HG03469 (cell line): ENCODE measurements around the gene SLIT1.

Experiments
- ATAC-seq: cut with Tn5 transposase; IDR thresholded peaks from one replicate; pipeline ENCODE4 v1.9.1; 2021; ENCODE audit warnings: mild to moderate bottlenecking, moderate library complexity, moderate number of reproducible peaks; ENCODE audit not compliant: unreplicated experiment

Gene SLIT1

DNA sequence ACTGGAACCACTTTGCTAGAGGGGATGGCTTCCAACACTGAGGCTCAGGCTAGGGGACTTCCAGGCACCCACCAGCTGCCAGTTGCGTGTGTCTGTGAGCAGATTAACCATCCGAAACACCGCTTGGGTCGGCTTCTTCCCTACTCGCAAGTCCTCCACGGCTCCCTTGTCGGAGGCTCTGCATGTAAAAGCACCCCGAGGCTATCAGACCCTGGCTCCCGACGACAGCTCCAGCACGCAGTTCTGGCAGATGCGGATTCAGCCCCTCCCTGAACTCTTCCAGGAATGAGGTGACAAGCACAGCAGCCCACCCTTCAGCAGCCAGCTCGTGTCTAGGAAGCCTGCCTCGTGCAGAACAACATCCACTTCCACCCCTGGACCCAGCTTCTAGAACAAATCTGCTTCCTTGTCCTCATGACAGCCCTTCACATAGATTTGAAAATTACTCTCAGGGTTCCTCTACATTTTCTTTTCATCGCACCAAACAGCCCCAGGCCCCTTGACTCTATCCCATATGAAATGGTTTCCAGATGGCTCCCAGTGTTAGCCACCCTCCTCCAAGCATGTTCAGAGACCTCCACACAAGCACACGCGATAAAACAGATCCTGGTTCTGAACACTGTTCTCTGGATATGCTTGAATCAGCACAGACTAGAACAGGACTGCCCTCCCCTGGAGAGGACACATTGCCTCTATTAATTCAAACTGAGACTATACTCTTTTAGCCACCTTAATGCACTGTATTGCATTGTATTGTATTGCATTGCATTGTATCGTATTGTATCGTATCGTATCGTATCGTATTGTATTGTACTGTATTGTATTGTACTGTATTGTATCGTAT lies 44.6 kb downstream of the SLIT1 start:
- ATAC-seq: no peak

DNA sequence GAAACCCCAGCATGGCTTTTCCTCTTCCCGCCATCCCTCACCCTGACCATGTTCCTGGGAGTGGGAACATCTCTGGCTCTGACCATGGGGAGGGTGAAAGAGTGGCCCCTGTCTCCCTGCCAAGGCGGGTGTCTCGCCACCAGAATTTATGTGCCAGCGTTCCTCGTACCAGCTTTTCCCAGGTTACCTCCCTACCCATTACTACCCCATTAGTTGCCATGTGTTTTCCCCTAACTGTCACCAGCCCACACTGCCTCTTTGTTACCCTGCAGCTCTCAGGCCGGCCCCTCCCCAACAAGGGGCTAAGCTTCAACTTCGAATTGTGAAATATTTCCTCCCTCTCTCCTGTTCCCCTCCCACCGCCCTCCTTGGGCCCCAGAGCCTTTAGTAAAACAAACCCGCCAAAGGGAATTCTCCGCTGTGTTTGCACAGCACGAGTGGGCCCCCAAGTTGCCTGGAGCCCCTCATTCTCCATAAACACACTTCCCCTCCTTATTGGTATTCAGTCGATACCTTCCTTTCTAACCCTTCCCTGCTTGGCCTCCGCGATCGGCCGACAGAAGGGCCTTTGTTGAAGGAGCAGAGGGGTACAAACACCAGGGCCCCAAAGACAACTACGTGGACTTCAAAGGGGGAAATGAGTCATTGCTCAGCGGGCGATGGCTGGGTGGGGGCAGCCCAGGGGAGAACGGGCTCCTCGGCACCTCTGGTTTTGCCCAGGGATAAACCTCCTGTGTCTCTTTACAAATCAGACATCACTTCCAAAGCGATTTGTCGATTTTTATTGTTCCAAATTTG lies 45.5 kb downstream of the SLIT1 start:
- no peak for ATAC-seq

- no peak for ATAC-seq
Observed at GRCh38 chr10:97139651-97140048, 46.1 kb downstream of the SLIT1 start.

DNA sequence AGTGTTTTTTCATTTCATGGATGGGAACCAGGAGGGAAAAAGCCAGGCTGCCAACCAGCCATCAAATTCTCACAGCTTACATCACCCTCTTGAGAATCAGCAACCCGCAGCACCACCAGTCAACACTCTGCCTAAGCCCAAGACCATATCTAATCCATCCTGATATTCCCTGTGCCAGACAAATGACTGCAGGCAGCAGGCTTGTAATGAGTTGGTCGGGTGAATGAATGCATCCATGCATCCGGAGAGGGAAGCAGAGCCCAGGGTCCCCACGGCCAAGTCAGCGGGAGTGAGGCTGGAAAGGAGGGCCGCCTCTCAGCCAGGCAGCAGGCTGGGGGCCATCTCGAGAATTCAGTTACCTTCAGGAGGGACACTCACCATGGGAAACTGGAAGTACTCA lies 46.9 kb downstream of the SLIT1 start:
- ATAC-seq: no peak

DNA sequence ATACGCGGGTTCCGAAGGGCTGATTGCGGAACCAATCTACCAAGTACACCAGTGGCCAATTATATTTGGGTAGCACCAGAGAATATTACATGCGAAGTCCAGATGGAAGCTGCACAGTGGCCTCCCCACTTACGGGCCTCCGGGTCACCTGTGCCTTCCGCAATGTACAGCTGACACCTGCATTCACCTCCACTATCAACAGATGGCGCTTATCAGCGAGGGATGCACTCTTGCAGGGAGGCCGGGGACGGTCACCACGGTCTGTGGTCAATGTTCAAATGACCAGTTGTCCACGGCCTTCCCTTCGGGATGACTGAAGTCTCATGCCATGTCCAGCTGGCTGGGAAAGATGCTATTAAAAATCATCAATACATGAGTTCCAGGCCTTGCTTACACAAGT lies 47.6 kb downstream of the SLIT1 start:
- no peak for ATAC-seq

DNA sequence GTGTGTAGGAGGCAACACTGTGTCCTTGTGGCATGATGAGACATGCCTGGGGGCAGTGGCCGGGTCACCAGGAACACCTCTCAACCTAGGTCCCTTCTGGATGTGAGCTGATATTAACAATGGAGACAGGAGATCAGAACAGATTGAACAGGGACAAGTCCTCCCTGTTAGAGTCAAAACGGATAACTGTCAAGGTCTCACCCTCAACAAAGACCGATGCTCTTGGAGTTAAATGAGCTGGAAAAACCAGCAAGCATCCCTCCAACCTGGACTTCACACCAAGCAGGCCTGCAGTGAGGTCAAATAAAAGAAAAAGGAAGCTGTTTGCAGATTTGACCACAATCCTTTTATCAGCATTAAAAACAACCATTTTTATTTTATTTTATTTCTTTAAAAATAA lies 49.0 kb downstream of the SLIT1 start:
- ATAC-seq: no peak

DNA sequence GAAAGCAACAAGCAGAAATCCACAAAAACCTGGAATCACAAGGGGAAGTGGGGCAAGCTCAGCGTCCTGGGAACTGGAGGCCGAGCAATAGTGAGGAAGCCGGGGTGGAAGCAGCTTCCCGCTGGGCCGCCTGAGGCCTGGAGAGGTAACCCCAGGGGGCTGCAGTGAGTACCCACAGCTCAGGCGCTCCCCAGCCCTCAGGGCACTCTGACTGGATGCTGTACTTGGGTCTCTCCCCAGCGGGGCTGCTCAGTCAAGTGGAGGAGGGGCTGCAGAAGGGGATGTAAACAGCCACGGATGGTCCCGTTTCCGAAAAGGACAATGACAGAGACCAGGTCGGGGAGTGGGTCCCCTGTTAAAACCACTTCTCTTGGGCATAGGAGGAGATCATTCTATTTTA lies 50.3 kb downstream of the SLIT1 start:
- no peak for ATAC-seq

- ATAC-seq: no peak
Observed at GRCh38 chr10:97134983-97135382, 50.8 kb downstream of the SLIT1 start.

- ATAC-seq: no peak
Observed at GRCh38 chr10:97134110-97134509, 51.6 kb downstream of the SLIT1 start.

DNA sequence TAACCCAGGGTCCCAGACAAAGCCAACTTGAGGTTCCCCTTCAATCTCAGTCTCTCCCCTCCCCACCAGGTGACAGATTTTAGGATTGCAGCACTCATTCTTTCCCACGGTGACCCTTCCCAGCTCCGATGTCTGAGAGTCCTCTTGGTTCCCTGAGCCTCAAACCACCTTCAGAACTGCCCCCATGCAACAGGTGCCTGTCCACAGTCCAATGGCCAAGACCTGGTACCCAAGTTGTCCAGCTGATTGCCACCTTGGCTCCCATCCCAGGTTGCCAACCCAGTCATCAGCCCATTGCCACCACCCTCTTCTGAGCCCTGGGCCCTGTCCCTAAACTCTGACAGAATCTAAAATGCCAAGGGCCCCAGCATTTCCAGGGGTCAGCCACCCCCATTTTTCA lies 53.5 kb downstream of the SLIT1 start:
- ATAC-seq: no peak

DNA sequence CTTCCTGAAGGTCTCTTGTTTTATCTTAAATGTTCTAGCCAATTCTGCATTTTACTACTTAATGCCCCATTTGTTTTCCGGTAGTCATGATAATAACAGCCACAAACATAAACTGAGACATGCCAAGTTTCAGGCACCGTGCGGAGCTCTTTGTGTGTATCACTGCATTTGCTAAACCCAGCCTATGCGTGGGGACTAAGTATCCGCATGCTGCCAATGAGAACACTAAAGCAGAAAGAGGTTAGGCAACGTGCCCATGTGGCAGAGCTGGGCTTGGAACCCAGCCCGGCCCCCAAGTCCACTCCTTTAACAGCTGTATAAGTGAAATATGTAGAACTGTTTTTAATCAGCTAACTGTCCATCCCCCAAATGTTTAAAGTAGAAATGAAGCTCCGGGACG lies 54.1 kb downstream of the SLIT1 start:
- ATAC-seq: no peak

DNA sequence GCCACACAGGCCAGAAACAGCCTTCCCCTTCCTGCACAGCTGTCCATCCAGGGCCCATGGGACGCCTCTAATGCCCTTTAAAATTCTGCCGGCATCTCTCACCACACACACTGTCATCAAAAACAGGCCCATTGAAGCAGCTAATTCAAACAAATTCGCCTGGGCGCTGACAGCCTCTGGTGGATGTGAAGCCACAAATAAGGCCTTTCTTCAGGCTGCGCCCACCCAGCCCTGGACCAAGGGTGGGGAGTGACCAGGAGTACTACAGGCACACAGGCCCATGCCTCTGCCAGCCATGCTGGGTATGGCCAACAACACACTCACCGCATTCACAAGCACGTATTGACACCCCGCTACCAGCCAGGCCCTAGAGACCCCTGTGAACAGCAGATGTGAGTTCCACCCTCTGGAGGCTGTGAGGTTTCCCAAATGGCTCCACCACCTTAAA lies 54.6 kb downstream of the SLIT1 start:
- ATAC-seq: no peak

GRCh38 chr10:97129666-97130065 lies 56.1 kb downstream of the SLIT1 start:
- ATAC-seq: no peak

GRCh38 chr10:97128516-97129154 lies 57.1 kb downstream of the SLIT1 start:
- no peak for ATAC-seq

GRCh38 chr10:97128039-97128492 lies 57.7 kb downstream of the SLIT1 start:
- no peak for ATAC-seq

DNA sequence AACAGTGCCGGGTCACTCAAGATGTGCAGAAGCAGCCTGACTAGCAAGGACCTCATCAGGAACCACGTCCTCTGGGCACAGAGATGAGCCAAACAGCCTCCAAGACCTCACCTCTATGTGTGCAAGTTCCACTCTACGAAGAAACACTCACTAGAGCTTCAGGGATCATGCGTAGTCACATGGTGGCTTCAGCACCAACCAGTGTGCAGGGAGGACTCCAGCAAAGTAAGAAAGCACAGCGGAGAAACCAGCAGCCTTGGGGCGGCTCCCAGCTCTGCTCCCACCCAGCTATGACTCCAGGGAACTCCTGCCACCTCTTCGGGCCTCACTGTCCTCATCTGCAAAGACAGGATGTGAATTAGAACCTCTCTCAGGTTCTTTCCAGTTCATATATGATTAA lies 58.2 kb downstream of the SLIT1 start:
- no peak for ATAC-seq

DNA sequence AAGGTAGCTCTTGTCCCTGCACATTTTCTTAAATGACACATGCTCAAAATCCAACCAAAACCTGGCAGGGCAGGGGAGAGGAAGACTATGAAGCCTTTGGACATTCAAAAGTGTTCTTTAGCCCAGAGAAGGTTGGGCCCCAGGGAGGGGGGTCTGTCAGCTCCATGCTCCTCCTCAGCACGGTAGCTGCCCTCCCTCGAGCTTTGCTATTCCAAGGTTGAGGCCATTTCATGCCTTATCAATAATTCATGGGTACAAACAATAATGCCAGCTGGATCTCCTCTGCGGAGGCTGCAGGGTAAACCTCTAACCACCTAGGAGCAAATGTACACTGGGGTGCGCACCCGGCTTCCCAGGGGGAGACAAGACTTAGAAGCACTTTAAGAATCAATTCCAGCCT lies 61.5 kb downstream of the SLIT1 start:
- no peak for ATAC-seq

DNA sequence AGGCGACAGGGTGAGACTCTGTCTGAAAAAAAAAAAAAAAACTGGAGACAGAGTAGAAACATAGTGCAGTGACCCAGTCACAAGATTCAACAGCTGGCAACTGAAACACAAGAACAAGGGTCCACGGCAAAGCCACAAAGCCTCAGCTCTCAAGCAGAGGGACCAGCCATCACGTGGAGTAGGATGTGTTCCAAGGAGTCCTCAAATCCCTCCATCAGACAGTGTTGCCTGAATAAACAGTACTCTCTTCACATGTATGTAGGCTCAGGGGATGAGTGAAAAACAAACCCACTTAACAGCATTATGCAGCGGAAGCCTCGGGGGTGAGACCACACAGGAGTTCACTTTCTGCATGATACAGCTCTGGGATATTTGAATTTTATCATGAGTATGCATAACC lies 62.0 kb downstream of the SLIT1 start:
- no peak for ATAC-seq

- no peak for ATAC-seq
Observed at GRCh38 chr10:97121041-97121440, 64.7 kb downstream of the SLIT1 start.

DNA sequence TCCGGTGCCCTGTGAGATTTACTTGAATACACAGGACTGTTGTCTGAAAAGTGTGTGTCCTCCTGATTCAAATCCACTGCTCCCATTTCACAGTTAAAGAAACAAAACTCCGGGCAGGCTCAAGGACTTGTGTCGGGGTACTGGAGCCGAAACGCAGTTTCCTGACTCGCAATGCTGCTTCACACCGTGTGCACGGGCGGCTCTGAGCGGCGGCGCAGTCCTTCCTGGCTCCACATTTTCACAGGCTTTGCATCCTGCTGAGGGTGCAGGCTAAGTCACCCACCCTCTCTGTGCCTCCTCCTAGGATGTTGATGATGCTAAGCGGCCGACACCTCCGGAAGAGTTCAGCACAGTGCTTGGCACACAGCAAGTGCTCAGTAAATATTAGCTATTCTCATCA lies 65.4 kb downstream of the SLIT1 start:
- no peak for ATAC-seq

DNA sequence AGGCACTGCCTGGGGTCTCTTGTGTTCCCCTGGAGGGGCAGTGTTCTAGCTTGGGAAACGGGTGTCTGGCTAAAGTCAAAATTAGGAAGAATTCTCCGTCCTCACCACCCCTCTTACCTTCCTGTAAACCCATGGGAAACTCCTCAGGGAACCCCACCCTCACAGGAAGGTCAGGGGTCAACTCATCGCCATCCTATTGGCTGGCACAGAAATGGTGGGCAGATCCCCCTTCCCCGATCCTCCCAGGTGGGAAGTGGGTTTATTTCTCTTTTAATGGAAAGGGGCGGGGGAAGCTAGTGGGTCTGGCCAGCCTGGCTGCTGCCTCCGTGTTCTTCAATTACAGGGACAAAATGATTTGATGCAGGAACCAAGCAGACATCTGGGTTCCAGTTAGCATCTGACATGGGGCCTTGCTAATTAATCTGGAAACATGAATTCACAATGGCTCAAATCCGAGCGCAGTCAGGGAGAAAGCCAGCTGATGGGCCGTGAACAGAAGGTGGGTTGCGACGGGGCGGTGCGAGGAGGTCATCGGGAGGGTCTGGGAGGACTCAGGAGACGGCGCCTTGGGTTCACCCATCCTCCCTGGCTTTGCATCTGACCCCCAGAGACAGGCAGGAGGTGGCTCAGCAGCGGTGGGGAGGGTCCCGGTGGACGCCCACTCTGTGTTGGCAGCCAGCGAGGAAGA lies 66.6 kb downstream of the SLIT1 start:
- no peak for ATAC-seq
